Stimulated activated CD8-positive, alpha-beta memory T cell treated with anti-CD3 and anti-CD28 coated beads, Interleukin-2, amount 100 ng/mL, for 48 hours (primary cell): ENCODE results near the gene RALGAPA2.

Source experiments
- DNase-seq, 2 donors: peaks; one replicate each; pipeline ENCODE4 v3.0.0-alpha.2; 2020; ENCODE audit warnings: low read depth in 2 of 2

Gene RALGAPA2

DNA sequence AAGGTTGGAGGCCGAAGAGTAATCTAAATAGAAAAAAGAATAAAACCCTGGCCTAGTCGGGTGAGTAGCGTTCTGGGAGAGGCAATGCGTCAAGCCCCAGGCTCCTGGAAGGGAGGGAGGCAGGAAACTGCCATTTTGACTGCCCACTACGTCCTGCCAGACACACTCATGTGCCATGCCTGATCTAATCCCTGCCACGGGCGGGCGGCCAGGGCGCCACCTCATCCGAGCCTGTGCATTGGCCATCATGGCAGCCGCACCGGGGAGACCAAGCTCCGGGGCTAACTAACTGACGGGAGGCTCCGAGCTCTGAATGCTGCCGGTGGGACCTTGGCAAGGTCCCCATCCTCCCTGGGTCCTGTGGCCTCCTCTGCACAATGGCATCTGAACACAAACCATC, 275.8 kb downstream of the RALGAPA2 start:
- DNase-seq: no peak

DNA sequence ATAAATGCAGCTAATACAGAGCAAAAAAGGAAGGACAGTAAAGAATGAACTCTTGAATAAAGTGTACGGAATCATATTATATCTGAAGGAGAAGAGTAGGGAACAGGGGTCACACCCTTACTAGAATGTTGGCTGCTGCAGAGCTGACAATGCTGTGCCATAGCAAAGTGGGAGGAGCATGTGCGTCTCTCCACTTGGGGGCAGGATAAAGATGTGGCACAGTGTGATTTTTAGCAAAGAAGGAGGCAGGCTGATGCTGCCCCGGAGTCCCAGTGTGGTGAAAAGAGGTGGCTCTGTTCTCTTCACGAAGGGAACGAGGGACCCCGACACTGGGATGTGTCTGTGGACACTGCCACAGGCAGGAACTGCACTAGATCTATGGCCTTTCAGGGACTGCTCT, 277.0 kb downstream of the RALGAPA2 start:
- no peak for DNase-seq

DNA sequence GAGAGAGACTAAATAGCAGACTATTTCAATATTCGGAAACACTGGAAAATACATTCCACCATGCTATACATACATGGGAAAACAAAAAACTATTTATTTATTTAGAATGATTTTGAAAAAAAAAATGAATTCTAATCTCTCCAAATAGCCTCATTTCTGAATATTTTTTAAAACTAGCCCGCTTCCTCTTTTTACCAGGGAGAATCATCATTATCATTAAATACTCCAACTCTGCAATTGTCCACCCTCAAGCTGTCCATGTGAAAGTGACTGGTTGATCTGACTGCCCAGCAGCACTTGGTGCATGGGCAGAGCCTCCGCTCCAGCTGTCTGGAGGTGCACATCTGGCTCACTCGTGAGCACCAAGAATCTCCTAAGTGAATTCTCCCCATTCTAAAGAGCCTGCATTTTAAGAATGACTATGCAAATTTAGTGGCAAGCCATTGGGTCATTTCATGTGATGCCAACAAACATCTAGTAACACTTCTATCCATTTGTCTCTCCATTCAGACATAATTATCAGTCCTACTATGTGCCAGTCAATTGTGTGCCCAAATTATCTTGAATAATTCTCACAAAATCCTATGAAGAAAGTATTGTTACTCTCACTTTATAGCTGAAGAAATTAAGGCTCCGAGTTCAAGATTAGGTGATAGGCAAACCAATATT, 279.7 kb downstream of the RALGAPA2 start:
- DNase-seq: no peak

DNA sequence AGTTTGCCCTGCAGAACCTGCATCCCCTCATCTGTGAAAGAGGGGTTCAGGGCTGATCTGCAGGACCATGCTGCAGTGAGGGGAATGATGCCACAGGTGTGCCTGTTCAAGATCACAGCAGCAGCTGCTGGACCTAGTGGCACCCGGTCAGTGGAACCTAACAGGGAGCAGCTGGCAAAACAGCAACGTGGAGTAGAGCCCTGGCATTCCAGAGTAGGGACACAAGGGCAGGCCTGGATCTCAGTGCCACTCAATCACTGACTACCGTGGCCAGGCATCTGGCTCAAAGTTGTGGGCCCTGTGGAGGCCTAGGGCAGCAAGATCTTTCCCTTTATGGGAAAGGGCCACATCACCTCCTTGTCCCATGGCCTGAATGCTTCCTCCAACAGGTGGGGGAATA, 282.4 kb downstream of the RALGAPA2 start:
- no peak for DNase-seq

DNA sequence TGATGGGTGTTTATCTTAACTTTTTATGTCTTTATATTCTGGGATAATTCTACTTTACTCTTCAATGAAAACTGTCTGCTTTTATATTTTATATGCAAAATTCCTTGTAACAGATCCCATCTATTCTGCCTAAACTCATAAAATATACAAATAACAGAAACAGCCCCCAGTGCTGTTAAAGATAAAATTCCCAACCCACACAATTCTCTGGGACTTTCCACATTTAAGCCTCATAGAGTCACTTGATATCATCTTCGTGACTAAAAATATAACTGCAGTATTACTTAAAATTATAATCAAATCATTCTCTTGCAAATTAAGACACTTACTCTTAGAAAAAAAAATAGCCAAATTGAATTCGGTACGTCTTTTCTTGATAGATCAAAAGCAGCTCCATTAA, 284.4 kb downstream of the RALGAPA2 start:
- no peak for DNase-seq

DNA sequence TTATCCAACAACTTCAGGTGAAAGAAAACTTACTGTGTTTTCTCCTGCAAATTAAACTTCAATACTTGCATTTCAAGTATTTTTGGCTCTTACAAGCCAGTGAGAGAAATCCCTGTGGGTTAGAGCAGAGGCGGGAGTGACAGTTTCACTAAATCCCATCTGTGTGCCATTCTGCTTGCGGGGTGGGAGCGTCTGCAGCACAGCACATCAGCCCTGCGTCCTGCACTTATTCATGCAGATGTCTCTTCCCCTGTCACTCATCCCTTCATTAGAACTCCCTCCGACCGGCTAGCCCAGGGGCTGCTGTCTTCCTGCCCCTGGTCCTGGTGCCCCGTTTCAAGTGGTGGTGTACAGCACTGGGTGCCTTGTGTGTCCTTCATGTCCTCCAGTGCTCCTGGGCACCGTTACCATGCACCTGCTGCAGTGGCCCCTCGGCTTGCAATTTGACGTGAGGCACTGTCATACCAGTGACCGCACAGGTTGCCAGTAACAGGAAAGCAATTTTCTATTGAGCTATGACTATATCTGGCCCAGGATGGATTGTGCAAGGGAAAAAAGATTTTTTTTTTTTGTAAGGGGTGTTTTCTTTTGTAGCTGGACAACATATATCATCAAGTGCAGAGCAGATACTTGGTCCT, 285.1 kb downstream of the RALGAPA2 start:
- no peak for DNase-seq

DNA sequence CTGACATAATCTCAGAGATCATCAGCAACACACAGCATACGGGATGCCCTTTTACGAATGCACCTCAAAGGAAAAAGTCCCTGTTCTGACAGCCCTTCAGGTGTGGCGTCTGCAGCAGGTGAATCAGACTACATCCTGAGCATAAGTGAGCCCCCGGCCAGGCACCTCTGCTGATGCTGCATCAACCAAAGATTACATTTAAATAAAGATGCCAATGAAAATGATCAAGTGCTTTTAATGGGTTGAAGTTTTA, 285.9 kb downstream of the RALGAPA2 start:
- no peak for DNase-seq

DNA sequence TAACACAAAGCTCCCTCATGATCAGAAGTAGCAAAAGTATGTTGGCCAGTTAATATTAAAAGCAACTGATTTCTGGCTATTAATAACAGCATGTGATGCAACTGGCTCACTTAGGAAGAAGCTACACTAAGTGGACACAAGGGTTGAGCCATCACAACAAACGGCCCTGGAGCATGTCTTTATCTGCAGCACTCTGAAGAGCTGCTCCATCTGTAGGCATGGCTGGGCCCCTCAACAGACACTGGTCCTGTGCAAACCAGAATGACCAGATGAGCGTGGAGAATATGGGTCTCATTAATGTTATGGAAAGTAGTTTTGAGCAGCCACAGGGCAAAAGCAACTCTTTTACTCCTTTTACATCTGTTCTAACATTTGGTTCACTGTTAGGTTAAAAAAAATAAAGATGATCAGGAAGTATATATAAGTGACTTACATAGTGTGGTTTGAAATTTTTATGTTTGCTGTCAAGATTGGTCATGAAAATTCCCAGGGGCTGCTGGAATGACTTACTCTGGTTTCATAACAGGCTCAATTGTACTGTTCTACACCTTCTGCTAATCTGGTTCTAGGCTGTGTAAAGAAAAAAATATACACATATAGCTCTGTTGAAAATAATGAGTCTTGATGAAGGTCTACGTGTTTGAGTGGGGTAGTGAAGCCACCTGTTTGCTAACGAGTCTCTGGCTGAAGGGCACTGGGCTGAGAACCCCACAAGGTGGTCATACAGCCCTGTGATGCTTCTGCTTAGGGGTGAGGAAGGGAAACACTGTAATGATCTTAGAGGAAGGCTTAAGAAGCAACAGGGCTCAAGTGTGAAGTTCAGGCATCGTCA, 286.4 kb downstream of the RALGAPA2 start:
- DNase-seq: no peak

DNA sequence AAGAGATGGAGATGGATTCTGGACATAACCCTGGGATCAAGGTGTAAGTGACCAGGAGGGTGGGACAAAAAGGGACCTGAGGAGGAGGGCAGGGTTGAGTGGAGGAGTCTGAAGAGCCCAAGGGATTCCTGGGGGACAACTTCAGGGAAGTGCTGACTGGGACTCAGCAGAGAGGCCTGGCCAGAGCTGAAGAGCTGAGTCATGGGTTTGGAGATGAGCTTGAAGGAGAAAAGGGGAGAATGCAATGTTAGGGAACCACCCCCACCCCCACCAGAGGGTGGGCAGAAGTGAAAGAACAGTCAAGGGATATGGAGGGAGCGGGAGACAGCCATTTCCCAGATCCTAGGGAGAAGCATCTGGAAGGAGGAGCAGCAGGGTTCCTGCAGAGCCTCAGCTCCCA, 289.3 kb downstream of the RALGAPA2 start:
- DNase-seq: no peak

DNA sequence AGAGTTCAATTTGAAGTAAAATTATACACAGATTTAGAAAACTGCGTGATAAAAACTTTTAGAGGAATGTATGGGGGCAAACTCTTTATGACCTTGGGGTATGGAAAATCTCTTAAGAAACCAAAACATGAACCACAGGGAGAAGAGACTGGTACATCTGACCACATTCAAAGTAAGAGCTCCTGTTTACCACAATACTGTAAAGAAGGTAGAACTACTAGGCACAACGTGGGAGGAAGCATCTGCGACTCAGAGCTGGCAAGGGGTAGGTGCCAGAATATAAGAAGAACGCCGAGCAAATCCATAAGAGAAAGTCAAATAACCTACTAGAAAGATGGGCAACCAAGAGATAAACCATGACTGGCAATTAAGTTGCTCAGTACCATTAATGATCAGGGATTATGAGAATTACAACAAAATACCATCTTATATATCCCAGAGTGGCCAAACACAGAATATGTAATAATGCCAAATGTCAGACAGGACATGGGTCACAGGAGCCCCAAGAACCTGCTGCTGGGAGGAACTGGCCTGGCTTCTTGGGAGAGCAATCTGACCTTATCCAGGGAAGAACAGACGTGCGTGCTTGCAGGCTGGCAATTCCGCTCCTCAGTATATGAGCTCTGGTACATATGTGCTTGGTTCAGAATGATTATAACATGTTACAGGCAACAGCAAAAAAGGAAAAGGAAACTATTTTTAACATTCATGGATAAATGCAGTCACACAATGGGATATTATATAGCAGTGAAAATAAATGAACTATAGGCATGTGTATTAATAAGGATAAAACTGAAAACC, 294.4 kb downstream of the RALGAPA2 start:
- DNase-seq: no peak

DNA sequence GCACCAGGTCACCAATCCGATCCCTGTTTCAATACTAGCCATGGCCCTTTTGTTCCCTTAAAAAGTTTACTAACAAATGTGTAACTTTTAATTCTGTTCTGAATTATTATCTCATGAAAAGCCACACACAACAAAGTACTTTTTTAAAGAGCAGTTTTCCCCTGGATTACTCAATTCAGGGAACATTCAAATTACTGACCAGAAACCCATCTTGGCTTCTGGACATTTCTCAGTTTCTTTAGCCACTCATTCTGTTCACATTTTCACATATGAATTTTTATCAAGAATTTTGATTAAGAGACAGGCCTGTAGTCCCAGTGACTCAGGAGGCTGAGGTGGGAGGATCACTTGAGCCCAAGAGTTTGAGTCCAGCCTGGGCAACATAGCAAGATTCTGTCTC, 297.1 kb downstream of the RALGAPA2 start:
- DNase-seq: no peak

DNA sequence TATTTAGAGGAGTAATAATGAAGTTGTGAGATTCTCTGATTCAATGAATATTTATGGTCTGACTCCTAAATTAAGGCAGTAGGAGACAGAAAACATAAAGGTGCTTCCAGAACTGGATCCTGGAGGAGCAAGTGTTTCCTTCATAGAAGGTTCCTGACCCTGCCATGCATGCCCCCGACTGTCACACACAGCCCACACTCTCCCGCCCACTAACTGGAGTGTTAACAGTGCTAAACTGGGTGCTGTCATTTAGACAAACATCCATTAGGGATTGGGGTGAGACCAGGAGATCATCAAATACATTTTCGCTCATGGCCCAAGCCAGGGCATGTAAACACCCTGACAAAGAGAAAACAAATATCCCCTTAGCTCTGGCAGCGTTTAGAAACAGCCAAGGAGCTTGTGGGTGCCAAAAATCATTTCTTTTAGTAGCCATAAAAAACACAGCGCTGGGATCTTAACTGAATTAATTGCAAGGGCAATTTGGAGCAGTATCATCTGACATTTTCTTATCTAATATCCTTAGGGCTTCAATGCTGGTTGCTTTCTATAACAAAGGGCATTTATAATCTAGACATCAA, 297.7 kb downstream of the RALGAPA2 start:
- DNase-seq: no peak

DNA sequence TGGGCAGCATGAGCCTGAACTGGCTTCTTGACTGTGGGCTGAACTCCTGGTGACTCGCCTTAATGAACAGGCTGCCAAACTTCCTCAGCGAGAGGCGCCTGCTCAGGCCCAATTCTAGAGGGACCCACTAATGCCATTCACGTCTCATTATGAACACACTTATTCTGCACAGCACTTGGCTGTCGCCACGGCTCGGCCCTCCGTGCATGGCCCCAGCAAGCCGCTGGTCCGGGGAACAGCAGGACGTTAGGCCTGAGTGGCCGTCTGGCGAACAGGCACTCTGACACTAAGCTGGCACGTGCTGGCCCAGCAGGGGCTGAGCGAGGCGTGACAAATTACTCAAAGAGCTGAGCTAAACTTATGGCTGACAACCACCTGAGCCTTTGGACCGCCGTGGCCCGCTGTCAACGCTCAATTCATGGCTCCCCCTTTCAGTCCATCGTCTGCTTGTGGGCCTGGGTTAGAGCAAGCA, 298.6 kb downstream of the RALGAPA2 start:
- DNase-seq: no peak

DNA sequence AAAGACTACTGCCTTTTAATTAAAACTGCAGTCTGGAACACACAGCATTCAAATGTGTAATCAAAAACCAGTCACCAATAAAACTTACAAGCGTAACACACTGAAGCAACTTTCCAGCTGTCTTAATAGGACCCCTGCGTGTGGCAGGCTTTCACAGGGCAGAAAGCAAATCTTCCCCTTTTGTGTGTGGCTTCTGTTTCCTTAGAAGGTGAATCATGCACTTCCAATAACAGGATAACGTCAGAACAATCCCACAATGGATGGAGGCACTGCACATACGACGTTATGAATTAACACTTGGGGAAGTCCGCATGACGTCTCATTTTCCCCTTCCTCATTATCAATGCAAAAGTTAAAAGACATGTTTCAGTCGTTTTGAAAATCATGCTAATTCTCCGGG, 299.7 kb downstream of the RALGAPA2 start:
- DNase-seq: peak in 1 of 2 donors; percentile 8

DNA sequence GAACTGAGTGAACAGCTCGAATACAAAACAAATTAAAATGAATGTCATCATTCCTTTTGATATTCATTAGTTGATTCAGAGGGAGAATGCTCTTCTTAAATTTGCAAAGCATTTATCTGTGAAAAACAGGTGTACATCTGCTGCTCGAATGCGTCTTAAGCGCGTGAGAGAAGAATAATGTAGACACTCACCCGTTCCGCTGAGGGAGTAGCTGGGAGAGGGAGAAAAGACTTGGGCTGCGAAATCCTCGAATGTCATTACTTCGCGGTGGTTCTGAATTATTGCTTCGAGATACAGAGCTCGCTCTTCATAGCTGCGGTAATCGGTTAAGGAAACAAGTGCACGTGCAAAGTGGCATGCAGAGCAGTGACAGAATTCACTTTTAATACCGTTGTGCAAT, 300.6 kb downstream of the RALGAPA2 start:
- DNase-seq: no peak

DNA sequence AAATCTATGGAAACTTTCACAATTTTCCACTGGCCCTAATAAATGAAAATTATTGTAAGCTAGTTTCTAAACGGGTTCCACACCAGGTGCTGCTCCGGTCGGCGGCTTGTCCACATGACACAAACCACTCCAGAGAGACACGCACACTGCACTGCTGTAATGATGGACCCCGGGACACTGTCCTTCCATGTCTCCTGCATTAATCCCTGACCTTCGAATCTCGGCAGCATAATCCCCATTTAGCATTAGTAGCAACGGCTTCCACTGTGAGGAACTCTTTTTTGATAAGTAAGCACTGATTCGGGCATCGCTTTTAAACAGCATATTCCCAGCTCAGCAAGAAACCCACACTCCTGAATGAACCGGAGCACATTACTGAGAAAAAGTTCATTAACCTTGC, 301.0 kb downstream of the RALGAPA2 start:
- no peak for DNase-seq

DNA sequence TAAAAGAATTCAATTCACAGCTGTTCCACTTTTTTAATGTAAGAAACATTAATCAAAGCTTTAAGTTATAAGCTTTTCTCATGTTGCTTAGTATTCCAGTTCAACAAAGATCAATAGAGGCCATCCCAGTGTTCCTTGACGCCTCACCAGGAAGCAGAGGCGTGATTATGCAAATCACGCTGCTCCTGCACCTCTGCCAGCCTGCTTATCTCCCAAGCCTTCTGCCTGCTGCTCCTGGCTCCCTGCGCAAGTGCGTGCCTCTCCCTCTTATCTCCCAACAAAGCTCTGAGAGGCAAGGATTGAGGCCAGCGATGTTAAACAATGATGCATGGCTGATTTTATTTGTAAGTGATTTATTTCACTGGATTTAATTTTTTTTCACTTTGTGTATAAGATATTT, 301.8 kb downstream of the RALGAPA2 start:
- no peak for DNase-seq

DNA sequence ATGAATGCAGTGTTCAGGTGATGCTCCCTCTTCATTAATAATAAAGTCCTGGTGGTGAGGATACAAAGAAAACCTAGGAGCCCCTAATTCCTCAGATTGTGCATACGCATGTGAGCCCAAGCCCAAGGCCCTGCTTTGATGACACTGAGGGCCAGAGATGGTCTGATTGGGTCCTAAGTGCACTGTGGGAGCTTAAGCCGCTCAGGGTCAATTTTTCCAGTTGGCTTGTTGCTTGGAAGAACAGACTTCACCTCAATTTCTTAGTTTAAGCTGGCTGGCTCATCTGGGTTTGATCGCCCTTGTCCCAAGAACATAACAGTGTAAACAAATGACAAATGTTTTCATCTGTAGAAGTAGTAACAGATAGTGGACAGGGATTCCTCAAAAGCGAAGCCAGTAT, 303.1 kb downstream of the RALGAPA2 start:
- DNase-seq: no peak

DNA sequence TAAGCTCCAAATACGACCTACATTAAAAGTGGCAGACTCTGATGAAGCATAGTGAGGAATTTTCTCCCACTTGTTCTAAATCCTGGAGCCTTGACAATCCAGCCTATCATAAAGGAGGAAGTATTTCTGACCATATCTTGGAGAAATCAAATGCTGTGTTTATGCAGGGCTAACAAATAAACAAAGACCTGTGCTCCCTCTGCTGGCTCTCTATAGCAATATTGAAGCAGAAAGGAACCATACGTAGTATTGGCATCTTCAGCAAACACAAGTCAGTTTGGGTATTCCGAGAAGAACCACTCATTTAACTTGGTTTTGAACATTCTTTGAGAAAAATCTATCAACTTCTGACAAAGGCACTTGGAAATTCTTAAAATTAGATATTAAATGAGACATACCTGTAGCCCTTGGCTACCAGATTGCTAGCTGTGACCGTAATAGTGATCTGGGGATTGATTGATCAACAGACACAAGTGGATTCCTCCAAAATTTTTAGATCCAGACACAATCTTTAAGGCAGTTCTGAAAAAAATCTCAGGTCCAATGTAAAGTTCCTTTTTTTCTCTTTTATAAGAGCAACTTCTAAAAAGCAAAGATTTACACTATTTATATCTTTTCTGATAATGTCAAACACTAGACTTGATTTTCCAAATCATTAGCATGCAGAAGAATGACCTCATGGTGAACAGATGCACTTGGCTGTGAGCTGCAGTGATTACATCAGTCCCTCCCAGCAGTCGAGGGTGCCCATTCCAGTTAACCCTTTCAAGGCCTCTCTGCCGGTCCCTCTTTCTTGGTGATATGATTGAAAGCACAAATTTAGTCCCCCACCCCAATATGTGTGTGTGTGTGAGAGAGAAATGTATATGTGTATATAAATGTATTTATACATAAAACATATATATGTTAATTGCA, 304.3 kb downstream of the RALGAPA2 start:
- DNase-seq: no peak

DNA sequence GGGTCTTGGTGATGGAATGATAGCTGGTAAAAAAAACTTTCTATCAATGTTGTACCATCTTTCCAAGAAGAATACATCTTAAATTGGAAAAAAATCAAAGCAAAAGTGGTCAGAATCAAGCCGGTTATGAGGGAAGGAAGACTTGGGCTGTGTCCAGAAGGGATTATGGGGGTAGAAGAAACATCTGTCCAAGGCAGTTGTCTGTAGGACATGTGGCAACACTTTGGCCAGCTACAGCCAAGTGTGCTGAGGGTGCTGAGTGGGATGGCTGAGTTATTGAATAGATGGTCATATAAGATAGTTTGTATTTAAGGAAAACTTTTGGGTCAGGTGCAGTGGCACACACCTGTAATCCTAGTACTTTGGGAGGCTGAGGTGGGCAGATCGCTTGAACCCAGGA, 306.1 kb downstream of the RALGAPA2 start:
- DNase-seq: no peak

DNA sequence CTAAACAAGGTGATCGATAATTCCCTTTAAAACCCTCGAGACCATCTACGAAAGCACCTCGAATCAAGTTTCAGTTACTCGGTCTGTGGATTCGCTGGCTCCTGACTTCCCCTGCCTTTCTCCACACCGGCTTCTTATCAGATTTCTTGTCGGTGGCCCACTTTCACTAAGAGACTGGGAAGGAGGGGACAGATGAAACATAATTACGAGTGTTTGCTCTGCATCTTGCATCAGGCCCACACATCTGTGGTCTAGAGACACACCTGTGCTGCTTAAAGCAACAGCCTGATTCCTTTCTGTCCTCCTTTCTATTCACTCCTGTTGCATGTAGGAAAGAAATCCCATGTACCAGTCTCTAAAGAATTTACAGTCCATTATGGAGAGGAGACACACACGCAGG, 306.8 kb downstream of the RALGAPA2 start:
- DNase-seq: no peak
